Lower leg skin (tissue), 4 donors: ENCODE data around the gene ORAI3. TPM values are rescaled to one million over a fixed set of nuclear protein-coding genes. Genes with fewer than 3 reads are reported as not detected.
A peak's percentile ranks its signal among the peaks of the same experiment; 100 is the strongest.

Experiments
- DNase-seq, 2 donors: peaks; one replicate each; pipeline ENCODE4 v3.0.0-alpha.2; 2019; ENCODE audit warnings: low spot score in 2 of 2
- H3K4me3 ChIP-seq: fragments of 200-600 bp; sonication (generic); 2 replicates; pipeline ENCODE4 v1.5.1; 2017; ENCODE audit warnings: mild to moderate bottlenecking, low read depth; ENCODE audit not compliant: poor library complexity, severe bottlenecking
- CTCF ChIP-seq, 3 donors: fragments of 450-650 bp; IDR thresholded peaks; one replicate each; pipeline ENCODE4 v1.5.1; 2016; ENCODE audit warnings: antibody characterized with exemption in 3 of 3, mild to moderate bottlenecking in 3 of 3, moderate library complexity in 2 of 3
- POLR2A ChIP-seq, 2 donors: fragments of 450-650 bp; IDR thresholded peaks; one replicate each; pipeline ENCODE4 v1.6.1; 2016 to 2017; ENCODE audit warnings: antibody characterized with exemption in 2 of 2, mild to moderate bottlenecking in 1 of 2, moderate library complexity in 1 of 2
- WGBS, 2 donors: methylation state at CpG; one replicate each; pipeline ENCODE4 v1.1.5; 2018; 5-methylcytosine and 5-hydroxymethylcytosine counted together
- intact Hi-C: fragments of 100-400 bp; cut with DNase I; formaldehyde crosslinking; loops from one replicate; pipeline ENCODE4 v1.15.0; 2023; ENCODE audit warnings: low total_unique reads
- total RNA-seq, 4 donors: library from RNA; depleted of rRNA; stranded (reverse); fragments of >200 nt; gene quantifications; one replicate each; pipeline ENCODE4 v1.1.0, GENCODE V29; 2016

Gene ORAI3
- total RNA-seq, 4 donors from 2014 or later: 22.9 to 37.7 (median 34.6) TPM

GRCh38 chr16:30942426-30942806, 6.5 kb upstream of the ORAI3 start:
- intact Hi-C loops: no loop called here

GRCh38 chr16:30944352-30944751, 4.5 kb upstream of the ORAI3 start:
- TF ChIP-seq POLR2A (IDR thresholded peaks at IDR 0.05): no peak
- no peak for TF ChIP-seq CTCF (IDR thresholded peaks at IDR 0.05)
- H3K4me3 ChIP-seq: no peak overlapping the region
- intact Hi-C loops: no loop called here
- no peak for DNase-seq

More at GRCh38 chr16:30942426-30942806, 6.5 kb upstream of the ORAI3 start:
- TF ChIP-seq CTCF (IDR thresholded peaks at IDR 0.05): no peak
- TF ChIP-seq POLR2A (IDR thresholded peaks at IDR 0.05): no peak
- 81 to 85% methylated on average over 4 of the region's 4 CpGs for WGBS, 2 donors
- H3K4me3 ChIP-seq: no peak overlapping the region
- no peak for DNase-seq

- intact Hi-C loops: no loop called here
- TF ChIP-seq POLR2A (IDR thresholded peaks at IDR 0.05): no peak
- no peak for TF ChIP-seq CTCF (IDR thresholded peaks at IDR 0.05)
- peak in 1 of 2 donors; percentile 88 for DNase-seq
- H3K4me3 ChIP-seq: no peak overlapping the region
- 91 to 92% methylated on average over 38 of the region's 38 CpGs for WGBS, 2 donors
Measured at GRCh38 chr16:30946671-30947540, 2.0 kb upstream of the ORAI3 start.

- no peak for DNase-seq
- H3K4me3 ChIP-seq: no peak overlapping the region
- WGBS, 2 donors: 84 to 87% methylated on average over 3 of the region's 3 CpGs
- TF ChIP-seq POLR2A (IDR thresholded peaks at IDR 0.05) (no peak), CTCF (IDR thresholded peaks at IDR 0.05) (no peak)
- intact Hi-C loops: no loop called here
Measured at GRCh38 chr16:30947541-30947858, 1.4 kb upstream of the ORAI3 start.

GRCh38 chr16:30947859-30948666, 805 bp upstream of the ORAI3 start:
- TF ChIP-seq POLR2A (IDR thresholded peaks at IDR 0.05) (no peak), CTCF (IDR thresholded peaks at IDR 0.05) (no peak)
- 33 to 47% methylated on average over 33 to 44 of the region's 44 CpGs for WGBS, 2 donors
- peak; percentile 86 to 96 for DNase-seq
- intact Hi-C loops: no loop called here
- H3K4me3 ChIP-seq: peak overlapping the region; percentile 92
